ENCODE results near the gene TMED6. TPM values are rescaled to one million over a fixed set of nuclear protein-coding genes. Genes with fewer than 3 reads are reported as not detected.

The TMED6 gene
- total and polyA plus RNA-seq, 2 of the 8 experiments (the other 6 are each of a cell fraction or from before 2014, with no cell fraction given), result not detected

DNA sequence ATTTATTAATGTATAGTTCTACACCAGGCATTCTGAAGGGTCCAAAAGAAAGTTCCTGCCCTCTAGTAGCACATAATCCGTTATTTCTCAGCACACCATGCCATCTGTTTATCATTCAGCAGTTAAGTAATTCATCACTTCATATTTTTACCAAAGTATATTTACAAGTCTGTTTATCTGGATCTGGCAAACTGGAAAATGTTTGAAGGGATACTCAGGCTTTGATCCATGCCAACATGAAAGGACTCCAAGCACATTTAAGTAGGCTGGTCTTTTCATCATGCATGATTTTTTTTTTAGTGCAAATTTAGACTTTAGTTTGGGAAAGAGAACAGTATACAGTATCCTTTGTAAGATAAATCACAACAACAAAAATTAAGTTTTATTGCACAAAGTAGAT, 44.5 kb downstream of the TMED6 start:
- Histone ChIP-seq H3K27me3 (replicated peaks in 1 of 4; ENCODE audit: control insufficient read depth in 3 of 4, extremely low read depth in 1 of 4, insufficient read depth in 3 of 4, low read length in 3 of 4) (no peaks in the 10 kb centered on the region), H2BK120ac (replicated peaks; ENCODE audit: low read depth, low read length) (no peak overlapping the region), H3K4ac (replicated peaks; ENCODE audit: insufficient read length, low read depth, low read length) (no peak overlapping the region), H3K36me3 (ENCODE audit: control insufficient read depth in 2 of 4, insufficient read depth in 4 of 4, low read length in 3 of 4) (no peaks in the 10 kb centered on the region; a peak in 1 of 8 replicates), H3K23me2 (ENCODE audit: low read depth, low read length) (0 out of 2 replicates have a peak, but pooled peaks cover 2% of the 10 kb centered on the region), H4K91ac (replicated peaks; ENCODE audit: insufficient read length, low read length) (no peak overlapping the region), H3K9ac (replicated peaks in 1 of 4; ENCODE audit: extremely low read depth in 1 of 4, low read depth in 3 of 4, low read length in 3 of 4) (no peak overlapping the region), H4K8ac (ENCODE audit: extremely low read depth, insufficient read depth, low read length) (no peak overlapping the region), H2BK15ac (ENCODE audit: low read length) (no peak overlapping the region), H3K79me2 (ENCODE audit: control insufficient read depth in 1 of 2, insufficient read depth in 2 of 2, low read length in 2 of 2) (peaks cover 0 to 3% of the 10 kb centered on the region in 2 experiments; a peak in 1 of 4 replicates), H3K9me3 (ENCODE audit: insufficient read depth in 2 of 2, low read depth in 1 of 2, low read length in 1 of 2) (no peaks in the 10 kb centered on the region), H2AFZ (ENCODE audit: low read length) (no peak overlapping the region), H2AK5ac (ENCODE audit: low read depth, low read length) (no peak overlapping the region), H2BK12ac (ENCODE audit: low read depth, low read length) (no peak overlapping the region), H2BK20ac (ENCODE audit: low read length) (no peak overlapping the region), H3K14ac (ENCODE audit: insufficient read length) (no peak overlapping the region), H3K56ac (replicated peaks; ENCODE audit: insufficient read length, low read depth, low read length) (no peak overlapping the region), H3K79me1 (ENCODE audit: low read depth, low read length) (no peaks in the 10 kb centered on the region), H3K27ac (ENCODE audit: low read depth, low read length) (no peak overlapping the region), H2BK5ac (ENCODE audit: low read depth, low read length) (no peak overlapping the region), H3K4me3 (ENCODE audit: extremely low read depth in 1 of 4, insufficient read depth in 2 of 4, low read depth in 3 of 4, low read length in 4 of 4) (no peak overlapping the region), H3K4me2 (ENCODE audit: insufficient read depth in 1 of 2, low read depth in 2 of 2, low read length in 2 of 2) (no peak overlapping the region), H4K5ac (ENCODE audit: insufficient read length, low read depth, low read length) (no peak overlapping the region), H3K18ac (ENCODE audit: extremely low read depth, low read length) (no peak overlapping the region), H4K20me1 (replicated peaks in 1 of 2; ENCODE audit: control insufficient read depth in 1 of 2, insufficient read depth in 2 of 2, low read length in 2 of 2) (peaks cover 2 to 3% of the 10 kb centered on the region in 2 experiments), H3K4me1 (replicated peaks in 1 of 4; ENCODE audit: control insufficient read depth in 3 of 4, insufficient read depth in 4 of 4, low read length in 3 of 4) (peaks cover 0 to 3% (median under 1%) of the 10 kb centered on the region in 4 experiments; a peak in 3 of 7 replicates), H3K23ac (ENCODE audit: insufficient read length) (no peak overlapping the region)
- TF ChIP-seq HDAC6 (IDR thresholded peaks at IDR 0.05; ENCODE audit: low read depth, low read length) (no peak), SAP30 (IDR thresholded peaks at IDR 0.05; ENCODE audit: insufficient read depth, insufficient replicate concordance, low read length) (no peak), POLR2A (IDR thresholded peaks at IDR 0.05; ENCODE audit: control extremely low read depth in 1 of 2, low read depth in 2 of 2, low read length in 2 of 2) (no peak), HDAC2 (IDR thresholded peaks at IDR 0.05; ENCODE audit: borderline replicate concordance in 1 of 2, low read depth in 2 of 2, low read length in 2 of 2) (no peak), JUND (IDR thresholded peaks at IDR 0.05; ENCODE audit: low read length) (no peak), CHD2 (IDR thresholded peaks at IDR 0.05; ENCODE audit: low read length) (no peak), EZH2 (IDR thresholded peaks at IDR 0.05; ENCODE audit: low read depth, low read length, severe bottlenecking) (no peak), YY1 (IDR thresholded peaks at IDR 0.05; ENCODE audit: low read depth, low read length) (no peak), CHD1 (IDR thresholded peaks at IDR 0.05; ENCODE audit: low read depth, low read length) (no peak), TEAD4 (IDR thresholded peaks at IDR 0.05; ENCODE audit: low read depth, low read length) (no peak), BCL11A (IDR thresholded peaks at IDR 0.05; ENCODE audit: low read depth in 2 of 2, low read length in 2 of 2) (no peak)
- ChIA-PET POLR2A (ENCODE audit: partially characterized antibody) (no interaction called here), CTCF (ENCODE audit: partially characterized antibody) (interaction anchor here (0.7 kb wide), 1 partner anchor 91 kb away, joined by 4 read pairs; no protein-coding TSS in a partner anchor)
- WGBS, 2 experiments (ENCODE audit: extremely low coverage in 1 of 2, insufficient coverage in 1 of 2, insufficient read length in 1 of 2, insufficient replicate concordance in 2 of 2, low coverage in 1 of 2, low lambda C conversion rate in 2 of 2, missing lambda C conversion rate in 1 of 2), result 89% methylated on average over 1 of the region's 1 CpG; no CpG with 5 or more reads in 1 of the 2 experiments
- no peak for DNase-seq (ENCODE audit: low read depth in 1 of 2, low spot score in 2 of 2)
- FAIRE-seq, result no peak
